ENCODE measurements around the gene ACTRT3.

GRCh38 chr3:169818316-169818715 lies 49.0 kb upstream of the ACTRT3 start:
- TF ChIP-seq CTCF (conservative IDR thresholded peaks at IDR 0.05; ENCODE audit: low read length), result no peak
- TF ChIP-seq EZH2phosphoT487 (IDR thresholded peaks at IDR 0.05; ENCODE audit: borderline replicate concordance, low read depth, low read length), result no peak
